IMR-90 (cell line): ENCODE measurements around the gene ALS2CL. TPM values are rescaled to one million over a fixed set of nuclear protein-coding genes. Genes with fewer than 3 reads are reported as not detected.

Experiments used
- ATAC-seq: fragments of 200-7000 bp; cut with Tn5 transposase; 2 replicates; pipeline ENCODE4 v1.9.1; 2020; ENCODE audit warnings: low read depth, mild to moderate bottlenecking, moderate library complexity
- BruUV-seq: library from RNA; stranded (reverse); fragments of 400-500 nt; replicated peaks from 2 replicates; lab custom pipeline; 2021; lab: Mats Ljungman, UMichigan
- CTCF ChIA-PET: fragments of 300-600 bp; formaldehyde crosslinking; extraction: SDS; loops from one replicate; lab custom pipeline; 2021; ENCODE audit warnings: antibody characterized with exemption; lab: Yijun Ruan, JAX
- POLR2A ChIA-PET: fragments of 300-600 bp; sonication (Branson Sonifier 250); formaldehyde crosslinking; loops from one replicate; lab custom pipeline; 2022; ENCODE audit warnings: antibody characterized with exemption; ENCODE audit not compliant: unreplicated experiment; lab: Charles Lee
- DNase-seq: peaks from one replicate; pipeline ENCODE4 v3.0.0; 2013
- H2AFZ ChIP-seq: replicated peaks from 2 replicates; pipeline ENCODE3; 2013; ENCODE audit warnings: low read length, mild to moderate bottlenecking; ENCODE audit not compliant: poor library complexity
- H2AK5ac ChIP-seq: 2 replicates; pipeline ENCODE4 v1.6.1; 2013; ENCODE audit warnings: low read depth, low read length, inconsistent platforms
- H2AK9ac ChIP-seq: replicated peaks from 2 replicates; pipeline ENCODE3; 2013; ENCODE audit warnings: mild to moderate bottlenecking, low read depth, low read length, moderate library complexity; ENCODE audit not compliant: poor library complexity
- H2BK120ac ChIP-seq: 2 replicates; pipeline ENCODE4 v1.6.1; 2013; ENCODE audit warnings: low read depth, low read length, inconsistent platforms
- H2BK15ac ChIP-seq: 3 replicates; pipeline ENCODE4 v1.6.1; 2013; ENCODE audit warnings: low read depth, low read length, inconsistent platforms
- H2BK20ac ChIP-seq: 2 replicates; pipeline ENCODE4 v1.6.1; 2013; ENCODE audit warnings: low read depth, mild to moderate bottlenecking, inconsistent platforms, low read length, moderate library complexity
- H2BK5ac ChIP-seq: 2 replicates; pipeline ENCODE4 v1.6.1; 2013; ENCODE audit warnings: mild to moderate bottlenecking, low read depth, low read length, inconsistent platforms; ENCODE audit not compliant: poor library complexity, severe bottlenecking
- H3K14ac ChIP-seq: replicated peaks from 2 replicates; pipeline ENCODE4 v1.6.1; 2013; ENCODE audit warnings: low read depth, low read length, inconsistent platforms
- H3K18ac ChIP-seq: 2 replicates; pipeline ENCODE4 v1.6.1; 2013; ENCODE audit warnings: low read depth, low read length, control low read depth
- H3K23ac ChIP-seq: 2 replicates; pipeline ENCODE4 v1.6.1; 2013; ENCODE audit warnings: low read depth, low read length, inconsistent platforms
- H3K27ac ChIP-seq: 2 replicates; pipeline ENCODE4 v1.5.1; 2013; ENCODE audit warnings: mild to moderate bottlenecking, control low read depth, low read length; ENCODE audit not compliant: insufficient read depth
- H3K27me3 ChIP-seq: 2 replicates; pipeline ENCODE4 v1.6.1; 2013; ENCODE audit warnings: low read length; ENCODE audit not compliant: control insufficient read depth, insufficient read depth
- H3K36me3 ChIP-seq: 2 replicates; pipeline ENCODE4 v1.6.1; 2013; ENCODE audit warnings: low read length, mixed read lengths; ENCODE audit not compliant: control insufficient read depth, insufficient read depth
- H3K4ac ChIP-seq: 2 replicates; pipeline ENCODE4 v1.6.1; 2013; ENCODE audit warnings: low read depth, low read length, inconsistent platforms
- H3K4me1 ChIP-seq: 2 replicates; pipeline ENCODE4 v1.6.1; 2013; ENCODE audit warnings: low read length, mixed read lengths; ENCODE audit not compliant: control insufficient read depth, insufficient read depth
- H3K4me2 ChIP-seq: 2 replicates; pipeline ENCODE4 v1.6.1; 2013; ENCODE audit warnings: low read depth, mild to moderate bottlenecking, control low read depth, low read length, moderate library complexity
- H3K4me3 ChIP-seq: 2 replicates; pipeline ENCODE4 v1.5.1; 2013; ENCODE audit warnings: low read depth, mild to moderate bottlenecking, control low read depth, low read length, moderate library complexity; ENCODE audit not compliant: insufficient read depth
- H3K56ac ChIP-seq: 2 replicates; pipeline ENCODE4 v1.6.1; 2013; ENCODE audit warnings: low read length, inconsistent platforms; ENCODE audit not compliant: insufficient read depth; ENCODE audit errors: extremely low read depth
- H3K79me1 ChIP-seq, 2 experiments: 2 replicates each; pipeline ENCODE4 v1.6.1; 2013; ENCODE audit warnings: low read length in 2 of 2, inconsistent platforms in 1 of 2, low read depth in 1 of 2
- H3K9ac ChIP-seq: 2 replicates; pipeline ENCODE4 v1.6.1; 2013; ENCODE audit warnings: low read depth, low read length, control low read depth
- H3K9me1 ChIP-seq: 2 replicates; pipeline ENCODE4 v1.6.1; 2013; ENCODE audit warnings: low read length, inconsistent platforms; ENCODE audit not compliant: insufficient read depth
- H3K9me3 ChIP-seq: 2 replicates; pipeline ENCODE4 v1.6.1; 2013; ENCODE audit warnings: low read length; ENCODE audit not compliant: control insufficient read depth, insufficient read depth
- H4K20me1 ChIP-seq: 2 replicates; pipeline ENCODE4 v1.6.1; 2013; ENCODE audit warnings: low read length, inconsistent platforms; ENCODE audit not compliant: insufficient read depth
- H4K5ac ChIP-seq: 2 replicates; pipeline ENCODE4 v1.6.1; 2013; ENCODE audit warnings: mild to moderate bottlenecking, low read depth, low read length, control low read depth
- H4K8ac ChIP-seq, 2 experiments: 2 replicates each; pipeline ENCODE4 v1.6.1; 2013; ENCODE audit warnings: low read depth in 2 of 2, low read length in 2 of 2, control low read depth in 1 of 2, inconsistent platforms in 1 of 2
- H4K91ac ChIP-seq: 2 replicates; pipeline ENCODE4 v1.6.1; 2013; ENCODE audit warnings: low read depth, low read length, inconsistent platforms; ENCODE audit not compliant: insufficient read depth
- CEBPB ChIP-seq: IDR thresholded peaks from 2 replicates; pipeline ENCODE4 v1.6.1; 2012; ENCODE audit warnings: low read depth, low read length, improper control_type of control experiment
- CHD1 ChIP-seq: IDR thresholded peaks from 2 replicates; pipeline ENCODE4 v1.6.1; 2012; ENCODE audit warnings: low read depth, low read length, improper control_type of control experiment
- CTCF ChIP-seq: conservative IDR thresholded peaks from 2 replicates; pipeline ENCODE4 v1.5.1; 2012; ENCODE audit warnings: mild to moderate bottlenecking, low read depth, low read length, improper control_type of control experiment
- FOS ChIP-seq: fragments of 150-350 bp; IDR thresholded peaks from 2 replicates; pipeline ENCODE4 v1.6.1; 2016; ENCODE audit warnings: low read depth, low read length
- MAFK ChIP-seq: IDR thresholded peaks from 2 replicates; pipeline ENCODE4 v1.6.1; 2012; ENCODE audit warnings: low read depth, low read length, improper control_type of control experiment
- MXI1 ChIP-seq: IDR thresholded peaks from 2 replicates; pipeline ENCODE4 v1.6.1; 2012; ENCODE audit warnings: low read depth, mild to moderate bottlenecking, low read length, moderate library complexity, borderline replicate concordance
- NFE2L2 ChIP-seq: fragments of 150-350 bp; IDR thresholded peaks from 2 replicates; pipeline ENCODE4 v1.6.1; 2016; ENCODE audit warnings: low read depth, mild to moderate bottlenecking, low read length
- POLR2A ChIP-seq: IDR thresholded peaks from 2 replicates; pipeline ENCODE4 v1.6.1; 2012; ENCODE audit warnings: mild to moderate bottlenecking, low read depth, low read length
- RAD21 ChIP-seq: IDR thresholded peaks from 2 replicates; pipeline ENCODE4 v1.6.1; 2012; ENCODE audit warnings: low read length, improper control_type of control experiment
- RCOR1 ChIP-seq: IDR thresholded peaks from 2 replicates; pipeline ENCODE4 v1.6.1; 2012; ENCODE audit warnings: mild to moderate bottlenecking, low read length, improper control_type of control experiment; ENCODE audit not compliant: insufficient replicate concordance
- SMC3 ChIP-seq: fragments of 150-350 bp; IDR thresholded peaks from 2 replicates; pipeline ENCODE4 v1.6.1; 2016; ENCODE audit warnings: low read depth, mild to moderate bottlenecking, antibody characterized with exemption, low read length, moderate library complexity
- USF2 ChIP-seq: fragments of 150-350 bp; IDR thresholded peaks from 2 replicates; pipeline ENCODE4 v1.6.1; 2017; ENCODE audit warnings: mild to moderate bottlenecking, antibody characterized with exemption, low read length, low read depth
- WGBS, 2 experiments: methylation state at CpG; one replicate each; pipeline versions ENCODE4 v1.1.5 to v1.1.7; 2013; ENCODE audit warnings: missing lambda C conversion rate in 2 of 2; ENCODE audit not compliant: insufficient read length in 1 of 2; ENCODE audit errors: extremely low coverage in 2 of 2; 5-methylcytosine and 5-hydroxymethylcytosine counted together
- dilution Hi-C: fragments of 300-500 bp; cut with HindIII; formaldehyde crosslinking; loops from one replicate; pipeline ENCODE4 v1.14.3; 2018; ENCODE audit warnings: low sequenced_read_pairs; ENCODE audit not compliant: unreplicated experiment
- in situ Hi-C: fragments of 300-500 bp; cut with MboI; formaldehyde crosslinking; loops from 3 replicates; pipeline ENCODE4 v1.14.3; 2019; ENCODE audit warnings: low sequenced_read_pairs, inconsistent platforms, mixed read lengths
- intact Hi-C: fragments of 100-400 bp; cut with micrococcal nuclease; formaldehyde crosslinking; loops from 2 replicates; pipeline ENCODE4 v1.10.0; 2022
- polyA plus RNA-seq, 3 experiments: library from polyadenylated mRNA; depleted of rRNA; stranded (reverse); fragments of >200 nt; gene quantifications; 2 replicates each; pipeline ENCODE4 v1.2.3, GENCODE V29; 2012; ENCODE audit warnings: low replicate concordance in 1 of 3
- total RNA-seq: library from RNA; depleted of rRNA; stranded (reverse); fragments of >200 nt; gene quantifications from 2 replicates; pipeline ENCODE4 v1.2.3, GENCODE V29; 2012

ALS2CL gene
- total and polyA plus RNA-seq, 2 of the 4 experiments (the other 2 are of a cell fraction), result 2.2 to 4.8 TPM

- TF ChIP-seq MAFK, result no peak
These were observed 41.3 kb upstream of the ALS2CL start (continued) for GRCh38 chr3:46734773-46735172.

- Histone ChIP-seq H3K14ac (no peak overlapping the region), H3K56ac (no peak overlapping the region), H3K4me3 (no peak overlapping the region), H2AFZ (no peak overlapping the region), H2AK9ac (no peak overlapping the region), H3K79me1 (no peaks in the 10 kb centered on the region), H3K27ac (no peak overlapping the region), H3K9me3 (no peaks in the 10 kb centered on the region), H4K20me1 (no peaks in the 10 kb centered on the region), H3K9ac (no peak overlapping the region), H2AK5ac (no peak overlapping the region), H3K4me1 (no peaks in the 10 kb centered on the region), H4K8ac (no peak overlapping the region), H2BK120ac (no peak overlapping the region), H3K4me2 (no peak overlapping the region), H3K18ac (no peak overlapping the region), H3K9me1 (no peaks in the 10 kb centered on the region), H2BK5ac (no peak overlapping the region), H2BK15ac (no peak overlapping the region), H3K23ac (no peak overlapping the region), H3K4ac (no peak overlapping the region), H4K5ac (no peak overlapping the region), H4K91ac (no peak overlapping the region), H3K36me3 (no peaks in the 10 kb centered on the region), H3K27me3 (peaks cover 36% of the 10 kb centered on the region), H2BK20ac (no peak overlapping the region)
- ATAC-seq, result no peak
- 50% methylated on average over 2 of the region's 9 CpGs; no CpG with 5 or more reads in 1 of the 2 experiments for WGBS, 2 experiments
- DNase-seq, result no peak
- ChIA-PET POLR2A (interaction anchor here (0.6 kb wide), 1 partner anchor 820 kb away, joined by 3 read pairs; no protein-coding TSS in a partner anchor), CTCF (no interaction called here)
- TF ChIP-seq CHD1 (no peak), POLR2A (no peak), CEBPB (no peak), RCOR1 (no peak), CTCF (no peak), MAFK (no peak), USF2 (no peak), FOS (no peak), SMC3 (no peak), RAD21 (no peak; the same call in 1 of the 2 replicates), MXI1 (no peak), NFE2L2 (no peak)
- intact Hi-C loops (no loop called here), dilution Hi-C loops (no loop called here), in situ Hi-C loops (no loop called here)
- no TSS peak for BruUV-seq
These were observed 39.7 kb upstream of the ALS2CL start for GRCh38 chr3:46733026-46733800.
